Middle frontal gyrus (tissue), 1 donor: ENCODE measurements around the gene TPRG1L.
A peak's percentile ranks its signal among the peaks of the same experiment; 100 is the strongest.
"Not testable (repeated sequence)": the region's sequence is repeated elsewhere in the genome, so short reads cannot be mapped to it uniquely, and the experiment has no call there.

Experiments
- DNase-seq: peaks from one replicate; pipeline ENCODE4 v3.0.0-alpha.2; 2015; ENCODE audit warnings: low spot score; ENCODE audit errors: extremely low spot score

The TPRG1L gene

GRCh38 chr1:3609016-3609768 is 15.6 kb upstream of the TPRG1L start:
- DNase-seq = no peak

GRCh38 chr1:3609769-3610526 is 14.9 kb upstream of the TPRG1L start:
- no peak for DNase-seq

DNA sequence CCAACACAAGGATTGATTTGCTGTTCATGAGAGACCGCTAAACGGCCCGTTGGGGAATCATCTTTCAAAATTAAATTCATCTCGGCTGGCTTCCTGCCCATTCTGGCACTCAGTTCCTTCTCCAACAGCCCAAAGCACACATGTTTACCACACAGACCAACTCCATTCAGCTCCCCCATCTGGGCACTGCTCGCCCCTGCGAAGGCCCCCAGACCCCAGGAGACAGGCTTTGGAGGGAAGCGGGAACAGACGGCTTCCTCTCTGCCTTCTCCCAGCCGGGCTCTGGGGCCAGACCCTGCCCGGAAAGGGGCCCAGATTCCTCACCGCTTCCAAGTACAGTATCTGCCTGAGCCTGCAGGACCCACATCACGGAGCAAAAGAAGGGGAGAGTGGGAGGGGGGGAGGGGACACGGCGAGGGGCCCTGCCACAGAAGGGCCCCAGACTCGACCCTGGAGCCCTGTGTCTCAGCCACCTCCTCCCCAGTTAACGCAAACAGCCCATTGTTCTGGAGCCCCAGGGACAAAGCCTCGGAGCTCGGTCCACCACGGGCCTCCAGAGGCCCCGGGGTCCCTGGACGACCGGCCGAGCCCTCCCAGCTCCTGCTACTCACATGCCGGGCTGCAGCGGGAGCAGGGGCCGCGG is 14.2 kb upstream of the TPRG1L start:
- no peak for DNase-seq

DNA sequence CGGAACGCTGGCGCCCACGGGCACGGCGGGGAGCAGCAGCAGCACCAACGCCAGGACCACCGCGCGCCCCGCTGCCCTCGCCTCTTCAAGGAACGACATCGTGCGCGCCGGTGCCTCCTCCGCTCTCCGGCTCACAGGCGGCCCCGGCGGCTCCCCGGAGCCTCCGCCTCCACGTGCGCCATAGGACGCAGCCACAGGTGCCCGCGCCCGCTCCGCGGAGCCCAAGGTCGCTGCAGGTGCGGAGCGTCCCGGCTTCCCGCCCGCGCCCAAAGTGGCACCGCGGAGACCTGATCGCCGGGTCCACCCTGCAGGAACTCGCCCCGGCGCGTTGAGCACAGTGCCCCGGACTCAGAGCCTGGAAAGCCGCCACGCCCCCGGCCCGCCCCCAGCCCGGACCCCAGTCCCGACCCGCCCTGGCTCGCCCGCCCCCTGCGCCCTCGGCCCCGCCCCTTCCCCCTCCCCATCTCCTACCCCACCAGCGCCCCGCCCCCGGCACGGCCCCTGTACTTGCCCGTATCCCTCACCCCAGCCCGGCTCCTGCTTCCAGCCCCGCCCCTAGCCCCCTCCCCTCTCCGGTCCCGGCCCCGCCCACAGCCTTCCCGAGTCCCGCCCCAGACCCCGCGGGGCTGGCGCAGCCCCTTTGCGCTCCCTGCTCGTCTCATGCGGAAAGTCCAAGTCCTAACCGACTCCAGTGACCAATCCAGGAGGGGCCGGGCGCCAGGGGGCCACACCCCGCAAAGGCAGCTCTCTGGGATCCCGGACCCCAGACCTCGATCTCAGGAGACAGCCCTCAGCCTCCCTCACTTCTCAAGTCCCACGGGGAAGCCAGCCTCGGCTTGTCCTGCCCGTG is 13.4 kb upstream of the TPRG1L start, which contains the start of gene MEGF6:
TSS of gene MEGF6 (minus strand) at position 339 of the 850 bp plus-strand sequence. CDS start at position 99, 240 bp downstream.
- DNase-seq = no peak

DNA sequence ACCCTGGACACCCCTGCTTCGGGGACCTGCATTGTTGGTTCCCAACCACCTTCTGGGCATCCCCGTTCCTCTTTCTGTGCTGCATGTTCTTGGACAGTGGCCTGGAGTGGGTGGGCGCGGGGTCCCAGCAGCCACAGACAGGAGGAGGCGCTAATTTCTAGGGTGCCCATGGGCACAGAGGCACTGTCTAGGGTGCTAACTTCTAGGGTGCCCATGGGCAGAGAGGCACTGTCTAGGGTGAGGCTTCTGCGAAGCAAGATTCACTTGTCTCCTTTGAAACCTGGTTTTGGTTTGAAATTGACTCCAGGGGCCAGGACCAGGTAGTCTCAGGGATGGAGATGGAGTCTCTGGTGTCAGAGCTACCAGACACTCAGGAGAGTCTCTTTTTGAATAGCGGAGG is 12.7 kb upstream of the TPRG1L start:
- no peak for DNase-seq

DNA sequence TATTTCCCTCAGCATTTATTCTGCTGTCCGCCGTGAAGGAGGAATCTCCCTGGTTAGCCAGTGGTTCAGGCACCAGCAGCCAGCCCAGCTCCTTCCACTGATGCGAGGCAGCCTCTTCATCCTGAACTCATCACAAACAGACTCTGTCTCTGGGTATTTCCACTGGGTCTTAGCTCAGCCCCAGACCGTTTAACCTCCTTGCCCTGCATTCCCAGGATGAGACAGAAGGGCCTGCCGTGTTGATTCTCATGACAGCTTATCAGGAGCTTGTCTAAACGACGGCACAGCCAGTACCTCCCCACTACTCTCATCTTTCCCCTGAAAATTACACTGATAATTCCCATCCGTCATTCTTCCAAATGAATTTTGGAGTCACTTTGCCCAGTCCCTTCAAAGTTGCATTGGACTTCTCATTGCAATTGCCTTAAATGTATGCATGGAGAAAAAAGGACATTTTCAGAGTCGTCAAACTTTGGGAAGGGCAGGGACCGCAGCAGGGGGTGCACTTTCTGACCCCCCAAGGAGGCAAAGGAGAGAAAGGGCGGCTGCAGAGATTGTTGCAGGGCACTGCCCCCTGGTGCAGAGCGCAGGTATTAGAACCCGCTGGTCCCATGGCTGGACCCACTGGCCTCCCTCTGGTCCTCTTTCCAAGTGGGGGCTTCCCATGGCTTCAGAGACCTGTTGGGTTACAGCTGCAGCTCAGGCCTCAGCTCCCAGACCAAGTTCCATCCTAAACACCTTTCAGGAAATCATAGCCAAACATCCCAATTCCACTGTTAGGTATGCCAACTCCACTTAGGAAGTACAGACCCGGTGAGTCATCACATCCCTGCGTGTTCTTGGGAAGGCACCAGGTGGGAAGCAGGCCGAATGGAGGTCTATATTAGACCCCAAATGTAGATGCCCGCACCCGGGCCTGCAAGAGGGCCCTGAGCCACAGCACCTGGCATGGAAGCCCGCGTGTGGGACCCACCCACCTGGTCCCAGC is 9.8 kb upstream of the TPRG1L start:
- no peak for DNase-seq

DNA sequence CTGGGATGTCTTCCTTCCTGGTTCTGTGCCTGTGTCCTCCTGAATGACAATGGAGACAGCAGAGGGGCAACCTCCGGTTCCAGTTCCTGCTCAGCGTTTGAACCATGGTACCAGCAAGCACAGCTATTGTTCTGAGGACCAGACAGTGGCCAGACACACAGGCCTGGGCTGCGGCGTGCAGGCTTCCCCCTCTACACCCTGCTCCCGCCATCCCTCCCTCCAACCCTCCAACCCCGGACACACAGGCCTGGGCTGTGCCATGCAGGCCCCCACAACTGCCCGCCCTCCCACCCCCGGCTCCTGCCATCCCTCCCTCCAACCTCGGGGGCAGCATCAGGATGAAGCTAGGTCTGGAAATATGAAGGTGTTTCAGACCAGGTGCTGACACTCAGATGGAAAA is 8.0 kb upstream of the TPRG1L start:
- no peak for DNase-seq

DNA sequence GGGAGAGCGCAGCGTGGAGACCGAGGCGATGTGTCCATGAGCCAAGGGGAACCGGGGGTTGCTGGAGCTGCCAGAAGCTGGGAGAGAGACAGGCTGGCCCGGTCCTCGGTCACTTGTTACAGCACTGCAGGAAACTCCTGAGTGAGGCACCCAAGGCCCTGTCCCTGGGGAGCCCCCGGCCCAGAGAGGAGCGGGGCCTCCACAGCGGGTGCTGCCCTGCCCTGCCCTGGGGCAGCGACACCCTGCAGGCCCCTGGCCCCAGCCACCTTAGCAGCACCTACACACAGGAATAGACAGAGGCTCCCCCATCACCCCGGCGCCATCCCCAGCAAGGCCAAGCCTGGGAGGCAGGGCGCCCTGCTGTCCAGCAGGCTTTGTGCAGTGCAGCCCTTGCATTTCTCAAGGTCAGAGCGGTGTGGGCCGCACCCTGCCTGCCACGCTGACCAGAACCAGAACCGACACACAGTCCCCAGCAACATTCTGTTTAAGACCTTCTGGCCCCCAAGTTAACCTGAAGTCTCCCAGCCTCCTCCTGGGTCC is 6.9 kb upstream of the TPRG1L start:
- no peak for DNase-seq

DNA sequence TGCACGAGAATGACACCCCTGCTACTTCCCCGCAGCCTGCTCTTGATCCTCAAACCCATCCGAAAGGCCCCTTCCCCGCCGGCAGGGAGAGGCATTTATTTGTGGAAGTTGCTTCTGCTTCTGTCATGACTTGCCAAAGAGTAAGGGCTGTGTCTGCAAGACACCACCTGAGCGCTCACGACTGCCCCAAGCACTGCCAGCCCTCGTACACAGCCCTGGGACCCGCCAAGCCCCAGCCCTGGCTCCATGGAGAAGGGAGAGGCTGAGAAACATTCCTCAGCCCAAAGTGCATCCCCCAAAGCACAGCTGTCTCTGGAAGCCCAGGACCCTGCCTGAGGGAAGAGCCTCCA is 6.3 kb upstream of the TPRG1L start:
- no peak for DNase-seq

- DNase-seq = peak; percentile 71
These were observed 5.7 kb upstream of the TPRG1L start for GRCh38 chr1:3618881-3619671.

- DNase-seq = no peak
These were observed 4.1 kb upstream of the TPRG1L start for GRCh38 chr1:3620708-3621107.

GRCh38 chr1:3621151-3621671 is 3.6 kb upstream of the TPRG1L start:
- not testable (repeated sequence) for DNase-seq

DNA sequence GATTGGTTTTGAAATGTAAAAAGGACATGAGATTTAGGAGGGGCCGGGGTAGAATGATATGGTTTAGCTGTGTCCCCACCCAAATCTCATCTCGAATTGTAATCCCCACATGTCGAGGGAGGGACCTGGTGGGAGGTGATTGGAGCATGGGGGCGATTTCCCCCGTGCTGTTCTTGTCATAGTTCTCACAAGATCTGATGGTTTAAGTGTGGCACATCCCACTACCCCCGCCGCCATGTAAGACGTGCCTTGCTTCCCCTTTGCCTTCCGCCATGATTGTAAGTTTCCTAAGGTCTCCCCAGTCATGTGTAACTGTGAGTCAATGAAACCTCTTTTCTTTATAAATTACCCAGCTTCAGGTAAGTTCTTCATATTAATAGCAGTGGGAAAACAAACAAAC is 2.7 kb upstream of the TPRG1L start:
- DNase-seq = not testable (repeated sequence)

GRCh38 chr1:3623441-3624199 is 1.2 kb upstream of the TPRG1L start:
- no peak for DNase-seq

GRCh38 chr1:3625151-3625907 is 514 bp downstream of the TPRG1L start:
- DNase-seq = no peak

GRCh38 chr1:3626025-3626424 is 1.2 kb downstream of the TPRG1L start:
- DNase-seq = no peak

DNA sequence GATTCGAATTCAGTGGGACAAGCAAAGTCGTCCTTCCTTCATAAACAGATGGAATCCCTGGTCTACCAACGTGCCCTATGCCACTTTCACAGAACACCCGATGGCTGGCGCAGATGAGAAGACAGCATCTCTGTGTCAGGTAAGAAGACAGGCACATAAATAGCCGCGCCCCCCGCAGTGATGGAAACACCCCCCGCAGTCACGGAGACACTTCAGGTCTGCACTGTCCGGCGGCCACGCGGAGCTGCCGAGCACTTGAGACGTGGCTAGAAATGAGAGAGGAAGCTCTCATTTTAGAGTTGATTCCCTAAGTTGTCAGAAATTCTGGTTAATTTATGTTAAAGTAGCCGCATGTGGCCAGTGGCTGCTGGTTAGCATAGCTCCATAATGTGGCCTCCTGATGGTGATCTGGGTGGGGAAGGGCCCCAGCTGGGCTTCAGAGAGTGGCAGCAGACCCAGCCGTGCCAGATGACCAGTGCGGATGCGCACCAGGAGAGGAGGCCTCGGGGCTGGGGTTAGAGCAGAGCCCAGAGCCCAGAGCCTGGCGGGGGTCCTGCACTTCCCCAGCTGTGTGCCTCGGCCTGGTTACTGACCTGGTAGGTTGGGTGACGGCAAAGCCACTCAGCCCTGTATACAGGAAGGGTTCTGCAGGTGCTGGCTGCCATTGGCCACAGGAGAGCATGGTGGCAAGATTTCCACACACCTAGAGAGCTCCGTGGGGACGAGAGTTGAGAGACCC is 2.9 kb downstream of the TPRG1L start:
- no peak for DNase-seq
